Stimulated activated CD4-positive, alpha-beta T cell treated with anti-CD3 and anti-CD28 coated beads, Interleukin-1b, Interleukin-23, amount 100 ng/mL, for 48 hours (primary cell): ENCODE data around the gene CSNK2A2.
A peak's percentile ranks its signal among the peaks of the same experiment; 100 is the strongest.

ENCODE experiments used
- DNase-seq: peaks from one replicate; pipeline ENCODE4 v3.0.0-alpha.2; 2020

The CSNK2A2 gene

GRCh38 chr16:58198803-58199411 lies 1.0 kb upstream of the CSNK2A2 start:
- no peak for DNase-seq

- no peak for DNase-seq
Observed at GRCh38 chr16:58197314-58198012, 443 bp downstream of the CSNK2A2 start.

- no peak for DNase-seq
Observed at GRCh38 chr16:58196898-58197313, 1.0 kb downstream of the CSNK2A2 start.

GRCh38 chr16:58195771-58196170 lies 2.1 kb downstream of the CSNK2A2 start:
- DNase-seq = no peak

GRCh38 chr16:58195344-58195743 lies 2.6 kb downstream of the CSNK2A2 start:
- no peak for DNase-seq

- DNase-seq = no peak
Observed at GRCh38 chr16:58194790-58195189, 3.1 kb downstream of the CSNK2A2 start.

- DNase-seq = no peak
Observed at GRCh38 chr16:58187665-58188421, 10.1 kb downstream of the CSNK2A2 start.

- no peak for DNase-seq
Observed at GRCh38 chr16:58187092-58187491, 10.8 kb downstream of the CSNK2A2 start.

- DNase-seq = no peak
Observed at GRCh38 chr16:58186176-58186944, 11.5 kb downstream of the CSNK2A2 start.

GRCh38 chr16:58177353-58177710 lies 20.6 kb downstream of the CSNK2A2 start:
- no peak for DNase-seq

GRCh38 chr16:58176608-58177352 lies 21.1 kb downstream of the CSNK2A2 start:
- no peak for DNase-seq

GRCh38 chr16:58170223-58170622 lies 27.7 kb downstream of the CSNK2A2 start:
- DNase-seq = no peak

- DNase-seq = peak; percentile 17
Observed at GRCh38 chr16:58160855-58161254, 37.1 kb downstream of the CSNK2A2 start.

- no peak for DNase-seq
Observed at GRCh38 chr16:58158725-58159124, 39.2 kb downstream of the CSNK2A2 start.

GRCh38 chr16:58157951-58158540 lies 39.9 kb downstream of the CSNK2A2 start:
- DNase-seq = no peak

- DNase-seq = no peak
Observed at GRCh38 chr16:58157239-58157638, 40.7 kb downstream of the CSNK2A2 start.

- no peak for DNase-seq
Observed at GRCh38 chr16:58155839-58156238, 42.1 kb downstream of the CSNK2A2 start.

- no peak for DNase-seq
Observed at GRCh38 chr16:58154345-58154744, 43.6 kb downstream of the CSNK2A2 start.

GRCh38 chr16:58152246-58152868 lies 45.5 kb downstream of the CSNK2A2 start:
- no peak for DNase-seq

- DNase-seq = no peak
Observed at GRCh38 chr16:58148526-58148925, 49.4 kb downstream of the CSNK2A2 start.

GRCh38 chr16:58148099-58148498 lies 49.8 kb downstream of the CSNK2A2 start:
- no peak for DNase-seq

- no peak for DNase-seq
Observed at GRCh38 chr16:58138852-58139251, 59.1 kb downstream of the CSNK2A2 start.
